ENCODE results near the gene BBC3.

Gene BBC3

DNA sequence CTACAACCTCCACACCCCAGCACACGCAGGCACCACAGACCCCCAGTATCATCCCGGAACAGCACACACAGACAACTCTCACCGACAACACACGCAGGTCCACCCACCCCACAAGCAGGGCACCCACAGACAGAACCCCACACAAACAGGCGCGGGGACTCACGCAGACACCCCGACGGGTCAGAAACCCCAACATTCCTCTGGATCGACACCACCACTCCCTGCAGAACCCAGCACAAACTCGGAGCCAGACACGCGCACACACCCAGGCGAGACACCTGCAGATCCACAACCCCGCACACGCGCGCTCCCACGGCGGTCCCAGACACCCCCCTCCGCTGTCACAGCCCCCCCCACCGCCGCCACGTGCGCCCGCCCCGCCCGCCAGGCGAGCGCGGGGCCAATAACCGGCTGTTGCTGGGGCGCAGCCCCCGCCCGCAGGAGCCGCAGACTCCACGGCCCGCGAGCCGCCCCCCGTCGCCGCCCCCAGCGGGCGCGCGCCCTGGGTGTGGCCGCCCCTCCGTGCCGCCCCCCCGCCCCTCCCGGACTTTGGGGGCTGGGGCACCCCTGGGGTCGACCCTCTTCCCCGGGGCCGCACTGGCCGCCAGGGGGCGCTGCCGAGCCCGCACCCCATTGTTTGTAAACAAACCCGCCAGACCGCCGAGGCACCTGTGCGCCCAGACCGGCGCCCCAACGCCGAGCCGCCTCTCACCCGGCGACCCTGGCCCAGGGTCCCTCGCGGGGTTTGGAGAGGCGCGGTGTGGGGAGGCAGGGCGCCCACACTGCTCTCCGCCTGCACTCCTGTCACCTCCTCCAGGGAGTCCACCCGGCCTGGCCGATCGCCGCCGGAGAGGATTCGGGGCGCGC is 712 bp downstream of the BBC3 start:
- DNase-seq = peak in 1 of 2 experiments; percentile 34

DNA sequence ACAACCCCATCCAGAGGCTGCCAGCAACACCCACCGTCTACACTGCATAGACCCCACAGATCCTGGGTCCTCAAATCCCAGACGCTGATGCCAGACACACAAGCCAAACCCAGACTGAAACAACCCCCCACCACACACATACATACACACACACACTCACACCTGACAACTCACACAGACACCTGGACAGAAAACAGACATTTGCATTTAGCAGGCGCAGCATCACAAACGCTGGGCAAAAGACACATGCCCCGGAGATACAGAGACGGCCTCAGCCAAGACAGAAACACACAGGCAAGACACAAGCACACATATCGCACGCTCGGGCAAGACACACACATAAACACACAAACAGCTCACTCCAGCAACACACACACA is 1.3 kb downstream of the BBC3 start:
- peak; percentile 19 to 51 for DNase-seq

DNA sequence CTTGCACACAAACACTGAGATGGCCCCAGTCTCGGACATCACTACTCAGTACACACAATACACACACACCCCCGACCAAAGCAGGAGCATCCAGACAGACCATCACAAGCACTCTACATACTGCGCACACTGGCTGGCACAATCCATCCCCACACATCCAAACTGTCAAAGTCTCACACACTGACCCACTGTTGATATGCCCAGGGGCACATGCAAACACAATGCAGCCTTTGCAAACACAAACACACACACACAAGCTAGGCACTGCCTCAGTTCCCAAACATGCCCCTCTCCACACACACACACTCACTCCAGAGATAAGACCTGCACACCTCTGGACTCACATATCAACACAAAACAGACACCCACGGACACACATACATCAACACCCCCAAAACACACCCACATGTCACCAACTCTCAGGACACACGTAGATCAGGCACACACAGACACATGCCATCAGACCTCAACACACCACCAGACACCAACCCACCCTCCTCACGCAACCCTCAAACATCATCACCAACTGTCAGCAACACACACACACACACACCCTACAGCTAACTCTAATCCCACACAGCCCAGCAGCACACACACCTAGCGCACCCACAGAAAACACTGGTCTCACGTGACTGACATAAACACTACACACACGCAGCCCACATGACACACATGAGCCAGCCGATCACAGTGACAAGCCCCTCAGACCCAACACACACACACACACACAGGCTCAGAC is 1.9 kb downstream of the BBC3 start:
- DNase-seq = no peak

GRCh38 chr19:47228168-47228936 is 2.6 kb downstream of the BBC3 start:
- DNase-seq = peak in 1 of 2 experiments; percentile 54

- DNase-seq = peak in 1 of 2 experiments; percentile 71
Observed at GRCh38 chr19:47227352-47228167, 3.4 kb downstream of the BBC3 start.

- DNase-seq = peak in 1 of 2 experiments; percentile 41
Observed at GRCh38 chr19:47226426-47227351, 4.3 kb downstream of the BBC3 start.

- peak; percentile 42 to 92 for DNase-seq
Observed at GRCh38 chr19:47225746-47226425, 5.1 kb downstream of the BBC3 start.

- DNase-seq = no peak
Observed at GRCh38 chr19:47221890-47222289, 9.1 kb downstream of the BBC3 start.

GRCh38 chr19:47221080-47221841 is 9.7 kb downstream of the BBC3 start:
- no peak for DNase-seq

DNA sequence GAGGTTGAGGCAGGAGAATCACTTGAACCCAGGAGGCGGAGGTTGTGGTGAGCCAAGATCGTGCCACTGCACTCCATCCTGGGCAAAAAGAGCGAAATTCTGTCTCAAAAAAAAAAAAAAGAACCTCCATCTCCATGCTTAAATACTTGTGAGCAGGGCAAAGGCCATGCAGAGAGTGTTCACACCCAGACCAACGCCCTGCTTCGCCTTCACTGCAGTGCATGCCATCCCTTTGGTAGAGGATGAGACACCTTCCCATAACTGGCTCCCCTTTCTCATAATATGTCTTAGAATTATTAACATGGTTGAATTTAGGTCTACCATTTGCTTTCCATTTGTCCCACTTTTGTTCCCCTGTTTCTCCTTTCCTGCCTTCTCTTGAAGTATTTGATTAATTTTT is 15.4 kb downstream of the BBC3 start:
- no peak for DNase-seq

DNA sequence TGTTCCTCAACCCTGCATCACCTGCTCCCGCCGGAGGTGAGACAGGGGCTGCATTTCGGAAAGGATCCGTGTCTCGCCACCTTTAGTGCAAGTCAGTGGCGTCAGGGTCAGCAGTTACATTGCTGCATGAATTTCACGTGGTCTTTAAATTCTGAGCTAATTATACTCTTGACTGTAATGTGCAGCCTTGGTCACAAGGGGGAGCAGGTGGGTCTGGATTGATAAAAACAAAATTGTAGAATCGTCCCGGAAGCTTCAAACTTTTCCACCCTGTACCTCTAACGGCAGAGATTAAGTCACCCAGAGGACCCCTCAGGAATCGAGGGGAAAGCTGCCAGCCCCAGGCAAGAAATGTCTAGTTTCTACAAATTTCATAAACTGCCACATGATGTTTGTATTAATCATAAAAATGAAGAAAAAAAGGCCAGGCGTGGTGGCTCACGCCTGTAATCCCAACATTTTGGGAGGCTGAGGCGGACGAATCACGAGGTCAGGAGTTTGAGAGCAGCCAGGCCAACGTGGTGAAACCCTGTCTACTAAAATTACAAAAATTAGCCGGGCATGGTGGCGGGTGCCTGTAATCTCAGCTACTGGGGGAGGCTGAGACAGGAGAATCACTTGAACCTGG is 20.2 kb downstream of the BBC3 start:
- DNase-seq = peak; percentile 37 to 79

DNA sequence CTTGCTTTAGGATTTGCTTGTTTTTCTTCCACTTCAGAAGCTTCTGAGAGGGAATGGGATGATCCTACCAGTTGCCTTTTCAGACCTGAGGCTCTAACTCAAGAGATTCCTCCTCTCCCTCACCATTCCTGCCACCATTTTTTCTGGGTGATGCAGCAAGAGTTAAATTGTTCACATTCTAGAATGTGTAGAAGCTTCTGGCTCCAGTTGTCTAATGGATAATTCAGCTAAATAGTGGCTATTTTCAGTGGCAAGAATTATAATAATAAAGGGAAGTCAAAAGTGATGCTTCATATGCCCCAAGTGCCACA is 20.9 kb downstream of the BBC3 start:
- DNase-seq = no peak

GRCh38 chr19:47209319-47210179 is 21.4 kb downstream of the BBC3 start:
- no peak for DNase-seq

DNA sequence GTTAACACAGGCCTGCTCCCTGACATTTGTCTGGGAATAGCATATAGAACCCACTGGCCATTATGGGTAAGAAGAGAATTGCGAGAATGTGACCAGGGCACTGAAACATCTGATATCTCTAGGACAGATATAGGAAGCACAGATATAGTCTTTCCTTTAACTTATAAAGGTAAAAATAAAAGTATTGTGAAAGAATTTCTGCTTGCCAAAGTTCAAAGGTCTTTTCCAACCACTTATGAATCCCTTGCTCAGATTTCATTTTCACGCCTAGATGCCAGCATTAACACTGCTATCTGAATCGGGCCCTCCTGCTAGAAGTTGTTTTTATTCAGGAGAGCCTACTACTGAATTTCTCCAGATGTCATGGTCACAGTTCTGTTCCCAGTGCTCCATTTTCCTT is 27.7 kb downstream of the BBC3 start:
- no peak for DNase-seq

- DNase-seq = no peak
Observed at GRCh38 chr19:47200530-47200929, 30.5 kb downstream of the BBC3 start.

GRCh38 chr19:47197141-47197540 is 33.9 kb downstream of the BBC3 start:
- no peak for DNase-seq

DNA sequence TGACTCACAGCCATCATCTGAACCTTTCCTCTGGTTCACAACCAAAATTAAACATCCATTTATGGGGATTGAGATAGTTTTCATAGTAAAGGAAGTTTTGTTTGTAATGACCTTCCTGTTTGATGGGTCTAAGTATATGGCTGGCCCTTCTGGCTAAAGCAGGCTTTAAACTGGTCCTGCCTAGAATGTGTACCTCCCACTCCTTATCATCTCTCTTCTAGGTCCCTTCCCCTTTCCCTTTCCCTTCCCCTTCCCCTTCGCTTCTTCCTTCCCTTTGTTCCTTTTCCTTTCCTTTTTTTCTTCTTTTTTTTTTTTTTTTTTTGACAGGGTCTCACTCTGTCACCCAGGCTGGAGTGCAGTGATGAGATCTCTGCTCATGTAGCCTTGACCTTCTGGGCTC is 35.6 kb downstream of the BBC3 start:
- DNase-seq = no peak

- DNase-seq = no peak
Observed at GRCh38 chr19:47190167-47190727, 40.8 kb downstream of the BBC3 start.

Data from NCI-H526 (cell line).